ENCODE data around the gene PLXDC2. TPM values are rescaled to one million over a fixed set of nuclear protein-coding genes. Genes with fewer than 3 reads are reported as not detected.

The PLXDC2 gene
- total RNA-seq, 1 experiment from 2014 or later: 38.7 TPM

DNA sequence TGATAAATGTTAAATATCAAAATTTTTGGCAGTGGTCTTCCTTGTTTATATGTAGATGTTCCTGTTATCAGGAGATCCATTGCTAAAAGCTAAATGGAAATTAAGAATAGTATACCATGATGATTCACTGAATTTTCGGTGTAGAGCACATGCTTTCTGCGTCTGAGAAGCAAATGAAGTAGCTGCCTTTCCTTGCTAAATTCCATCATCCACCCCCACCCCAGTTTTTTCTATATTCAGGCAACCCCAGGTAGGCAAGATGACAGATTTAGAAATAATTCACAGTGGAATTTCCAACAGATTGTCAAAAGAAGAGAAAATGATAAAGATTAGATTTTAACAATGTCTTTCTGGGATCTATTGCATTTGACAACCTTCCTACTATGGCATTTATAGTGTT, 231.9 kb downstream of the PLXDC2 start:
- H3K9me3 Mint-ChIP-seq: peaks cover 14 to 19% of the 10 kb centered on the region in 2 experiments
- H3K4me1 ChIP-seq (ENCODE audit: insufficient read depth, low read length): no peaks in the 10 kb centered on the region
- no peak for DNase-seq
- H4K5ac ChIP-seq (ENCODE audit: insufficient read length, low read depth, low read length): no peak overlapping the region
- no peaks in the 10 kb centered on the region for H3K27me3 ChIP-seq (ENCODE audit: insufficient read depth, low read length)
- WGBS (ENCODE audit: extremely low coverage, insufficient read length, low lambda C conversion rate): no CpG with 5 or more reads among the region's 2 CpGs
- no peak overlapping the region for H3K56ac ChIP-seq (ENCODE audit: insufficient read length, low read depth, low read length)
- H2BK5ac ChIP-seq (ENCODE audit: insufficient read length, low read length): no peak overlapping the region
- peaks cover 34 to 41% (median 40%) of the 10 kb centered on the region in 3 experiments for H3K36me3 Mint-ChIP-seq (ENCODE audit: insufficient read depth in 1 of 3, low read depth in 3 of 3)
- no peak overlapping the region for H2AFZ ChIP-seq (ENCODE audit: low read length)
- H2AK5ac ChIP-seq (ENCODE audit: insufficient read length, low read length): no peak overlapping the region
- TF ChIP-seq, protein P1, sequence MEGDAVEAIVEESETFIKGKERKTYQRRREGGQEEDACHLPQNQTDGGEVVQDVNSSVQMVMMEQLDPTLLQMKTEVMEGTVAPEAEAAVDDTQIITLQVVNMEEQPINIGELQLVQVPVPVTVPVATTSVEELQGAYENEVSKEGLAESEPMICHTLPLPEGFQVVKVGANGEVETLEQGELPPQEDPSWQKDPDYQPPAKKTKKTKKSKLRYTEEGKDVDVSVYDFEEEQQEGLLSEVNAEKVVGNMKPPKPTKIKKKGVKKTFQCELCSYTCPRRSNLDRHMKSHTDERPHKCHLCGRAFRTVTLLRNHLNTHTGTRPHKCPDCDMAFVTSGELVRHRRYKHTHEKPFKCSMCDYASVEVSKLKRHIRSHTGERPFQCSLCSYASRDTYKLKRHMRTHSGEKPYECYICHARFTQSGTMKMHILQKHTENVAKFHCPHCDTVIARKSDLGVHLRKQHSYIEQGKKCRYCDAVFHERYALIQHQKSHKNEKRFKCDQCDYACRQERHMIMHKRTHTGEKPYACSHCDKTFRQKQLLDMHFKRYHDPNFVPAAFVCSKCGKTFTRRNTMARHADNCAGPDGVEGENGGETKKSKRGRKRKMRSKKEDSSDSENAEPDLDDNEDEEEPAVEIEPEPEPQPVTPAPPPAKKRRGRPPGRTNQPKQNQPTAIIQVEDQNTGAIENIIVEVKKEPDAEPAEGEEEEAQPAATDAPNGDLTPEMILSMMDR (conservative IDR thresholded peaks at IDR 0.05): no peak
- no peak overlapping the region for H3K27ac Mint-ChIP-seq
- no peak overlapping the region for H2BK12ac ChIP-seq (ENCODE audit: insufficient read length, low read depth, low read length)
- H3K23ac ChIP-seq (ENCODE audit: insufficient read length, low read depth, low read length): no peak overlapping the region
- no peak overlapping the region for H3K4ac ChIP-seq (ENCODE audit: low read depth, low read length)
- H3K23me2 ChIP-seq (ENCODE audit: insufficient read length, low read depth, low read length, poor library complexity, severe bottlenecking): no peaks in the 10 kb centered on the region
- H2BK20ac ChIP-seq (ENCODE audit: low read depth, low read length, poor library complexity, severe bottlenecking): no peak overlapping the region
- H4K8ac ChIP-seq (replicated peaks; ENCODE audit: insufficient read length, low read depth, low read length): no peak overlapping the region
- no peak overlapping the region for H2BK120ac ChIP-seq (ENCODE audit: low read depth, low read length, poor library complexity, severe bottlenecking)
- no peaks in the 10 kb centered on the region for H3K79me1 ChIP-seq (ENCODE audit: insufficient read depth, low read depth, low read length, poor library complexity, severe bottlenecking)
- H3K27ac ChIP-seq (ENCODE audit: insufficient read length, low read depth, low read length): no peak overlapping the region
- H3K14ac ChIP-seq (ENCODE audit: insufficient read depth, low read length): no peak overlapping the region
- no peaks in the 10 kb centered on the region for H3K27me3 Mint-ChIP-seq (ENCODE audit: low read depth)
- H4K91ac ChIP-seq (ENCODE audit: insufficient read length, low read depth, low read length): no peak overlapping the region
- peaks cover 9 to 12% of the 10 kb centered on the region in 2 experiments for H3K4me1 Mint-ChIP-seq
- no peaks in the 10 kb centered on the region for H4K20me1 ChIP-seq (ENCODE audit: control insufficient read depth, insufficient read depth, insufficient read length)
- no peak overlapping the region for H3K18ac ChIP-seq (ENCODE audit: insufficient read length, low read depth, low read length)
- no peak overlapping the region for H3K4me2 ChIP-seq (ENCODE audit: insufficient read depth, insufficient read length, low read length)
- H3K79me2 ChIP-seq (ENCODE audit: insufficient read depth, low read length): no peaks in the 10 kb centered on the region
- no peak overlapping the region for H3T11ph ChIP-seq (ENCODE audit: low read length)
- H3K9me3 ChIP-seq (ENCODE audit: control insufficient read depth, low read depth, low read length): no peaks in the 10 kb centered on the region
- no peak overlapping the region for H2BK15ac ChIP-seq (ENCODE audit: low read depth, low read length)
- no peak overlapping the region for H3K4me3 Mint-ChIP-seq
- H3K9ac ChIP-seq (ENCODE audit: extremely low read depth, insufficient read length, low read length): no peak overlapping the region

Data from H9 (cell line).